ENCODE results near the gene ENSA.
"Not testable (repeated sequence)": the region's sequence is repeated elsewhere in the genome, so short reads cannot be mapped to it uniquely, and the experiment has no call there.

Gene ENSA

GRCh38 chr1:150622303-150622975 is 7.0 kb downstream of the ENSA start:
- in situ Hi-C loops (cut with MboI; ENCODE audit: low sequenced_read_pairs), result no loop called here

GRCh38 chr1:150621497-150622302 is 7.7 kb downstream of the ENSA start:
- in situ Hi-C loops (cut with MboI; ENCODE audit: low sequenced_read_pairs), result no loop called here

- in situ Hi-C loops (cut with MboI; ENCODE audit: low sequenced_read_pairs), result no loop called here
Measured at GRCh38 chr1:150620919-150621318, 8.5 kb downstream of the ENSA start.

GRCh38 chr1:150619576-150620509 is 9.6 kb downstream of the ENSA start:
- in situ Hi-C loops (cut with MboI; ENCODE audit: low sequenced_read_pairs), result no loop called here

DNA sequence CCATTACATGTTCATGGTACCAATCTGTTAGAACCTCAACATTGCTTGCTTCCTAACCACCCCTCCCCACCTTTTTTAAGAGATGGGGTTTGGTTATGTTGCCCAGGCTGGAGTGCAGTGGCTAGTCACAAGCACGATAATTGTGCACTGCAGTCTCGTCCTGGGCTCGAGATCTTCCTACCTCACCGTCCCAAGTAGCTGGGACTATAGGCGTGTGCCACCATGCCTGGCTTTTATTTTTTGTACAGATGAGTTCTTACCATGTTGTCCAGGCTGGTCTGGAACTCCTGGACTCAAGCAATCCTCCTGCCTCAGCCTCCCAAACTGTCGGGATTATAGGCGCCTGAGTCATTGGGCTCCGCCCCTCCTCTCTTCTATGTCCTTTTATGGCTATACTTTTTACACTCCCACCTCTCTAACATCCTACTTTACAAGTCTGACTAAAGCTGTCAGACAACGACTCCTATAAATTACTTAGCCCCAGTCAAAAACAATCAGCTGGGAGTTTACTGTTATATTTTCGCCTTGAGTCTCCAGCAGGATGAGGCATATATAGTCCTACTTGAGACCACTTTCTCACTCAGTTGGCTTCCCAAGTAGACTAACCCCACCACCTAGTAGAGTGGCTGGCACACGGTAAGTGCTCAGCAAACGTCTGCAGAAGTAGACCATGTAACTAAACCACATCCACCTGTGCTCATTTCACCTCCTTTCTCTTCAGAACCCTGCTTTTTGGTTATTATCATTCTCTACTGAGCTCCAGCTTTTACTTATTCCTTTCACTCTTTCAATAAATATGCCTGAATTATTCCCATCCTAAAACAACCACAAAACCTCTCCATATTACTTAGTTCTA is 13.8 kb downstream of the ENSA start:
- in situ Hi-C loops (cut with MboI; ENCODE audit: low sequenced_read_pairs), result no loop called here

DNA sequence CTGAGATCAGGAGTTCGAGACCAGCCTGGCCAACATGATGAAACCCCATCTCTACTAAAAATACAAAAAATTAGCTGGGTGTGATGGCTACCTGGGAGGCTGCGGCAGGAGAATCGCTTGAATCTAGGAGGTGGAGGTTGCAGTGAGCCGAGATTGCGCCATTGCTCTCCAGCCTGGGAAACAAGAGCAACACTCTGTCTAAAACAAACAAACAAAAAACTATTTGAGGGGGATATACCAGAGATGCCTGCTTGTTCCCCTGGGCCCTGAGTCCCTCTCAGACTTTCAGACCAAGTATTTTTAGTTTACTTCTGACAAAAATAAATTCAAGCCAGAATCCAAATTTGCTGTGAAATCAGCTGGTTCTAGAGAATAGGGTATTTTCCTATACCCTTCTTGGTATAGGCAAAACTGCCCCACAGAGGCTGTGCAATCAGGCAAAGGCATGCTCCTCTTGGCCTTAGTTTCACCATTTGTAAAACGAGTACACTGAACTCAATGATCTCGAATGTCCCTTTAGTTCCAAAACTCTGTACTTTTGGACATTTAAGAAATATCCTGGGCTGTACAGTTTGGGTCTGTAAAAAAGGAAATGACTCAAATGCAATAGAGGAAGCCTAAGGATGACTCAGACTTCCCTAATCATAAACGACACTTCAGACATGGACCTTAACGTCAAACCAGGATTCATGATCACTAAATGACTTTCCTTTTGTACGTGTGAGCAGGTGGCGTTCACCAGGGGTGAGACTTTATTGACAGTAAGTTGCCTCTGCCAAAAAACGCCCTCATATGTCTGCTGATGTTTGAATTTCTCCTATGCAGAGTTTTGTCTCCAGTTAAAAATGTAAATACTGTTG is 16.1 kb downstream of the ENSA start:
- in situ Hi-C loops (cut with MboI; ENCODE audit: low sequenced_read_pairs), result no loop called here

DNA sequence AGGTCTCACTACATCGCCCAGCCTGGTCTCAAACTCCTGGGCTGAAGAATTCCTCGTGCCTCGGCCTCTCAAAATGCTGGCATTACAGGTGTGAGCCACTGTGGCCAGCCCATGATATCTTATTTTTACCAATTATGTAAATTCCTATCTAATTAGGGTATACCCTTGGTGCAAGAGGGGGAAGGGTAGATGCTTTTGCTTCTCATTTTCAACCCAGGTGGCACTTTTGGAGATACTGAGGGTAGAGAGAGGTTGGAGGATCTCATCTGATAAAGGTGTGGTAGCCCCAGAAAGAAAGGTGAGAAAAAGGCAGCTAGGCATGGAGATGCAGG is 17.4 kb downstream of the ENSA start:
- in situ Hi-C loops (cut with MboI; ENCODE audit: low sequenced_read_pairs), result no loop called here

GRCh38 chr1:150610576-150610975 is 18.8 kb downstream of the ENSA start:
- in situ Hi-C loops (cut with MboI; ENCODE audit: low sequenced_read_pairs), result no loop called here

GRCh38 chr1:150609732-150610131 is 19.7 kb downstream of the ENSA start:
- in situ Hi-C loops (cut with MboI; ENCODE audit: low sequenced_read_pairs), result no loop called here

DNA sequence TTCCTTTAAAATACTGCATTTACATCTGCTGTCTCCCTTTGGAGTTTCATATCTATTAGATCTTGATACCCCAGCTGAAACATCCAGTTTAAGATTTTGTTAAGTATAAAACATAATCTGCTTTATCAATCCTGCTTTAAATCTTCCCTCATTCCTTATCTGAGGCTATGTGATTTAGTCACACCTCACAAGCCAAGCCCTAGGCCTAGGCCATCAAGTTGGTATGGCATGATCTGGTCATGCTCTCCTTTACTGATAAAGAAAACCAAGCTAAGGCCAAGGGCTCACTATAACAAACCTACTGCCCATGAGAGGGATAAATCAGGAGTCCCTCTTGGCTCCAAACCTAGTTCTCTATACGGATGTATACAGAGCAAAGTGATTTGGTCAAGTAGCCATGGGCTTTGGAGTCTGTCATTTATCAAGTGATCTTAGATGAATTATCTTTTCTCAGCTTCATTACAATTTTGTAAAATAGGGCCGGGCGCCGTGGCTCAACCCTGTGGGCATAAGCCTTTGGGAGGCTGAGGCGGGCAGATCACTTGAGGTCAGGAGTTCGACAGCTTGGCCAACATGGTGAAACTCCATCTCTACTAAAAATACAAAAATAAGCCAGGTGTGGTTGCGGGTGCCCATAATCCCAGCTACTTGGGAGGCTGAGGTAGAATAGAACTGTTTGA is 22.8 kb downstream of the ENSA start:
- in situ Hi-C loops (cut with MboI; ENCODE audit: low sequenced_read_pairs), result no loop called here

DNA sequence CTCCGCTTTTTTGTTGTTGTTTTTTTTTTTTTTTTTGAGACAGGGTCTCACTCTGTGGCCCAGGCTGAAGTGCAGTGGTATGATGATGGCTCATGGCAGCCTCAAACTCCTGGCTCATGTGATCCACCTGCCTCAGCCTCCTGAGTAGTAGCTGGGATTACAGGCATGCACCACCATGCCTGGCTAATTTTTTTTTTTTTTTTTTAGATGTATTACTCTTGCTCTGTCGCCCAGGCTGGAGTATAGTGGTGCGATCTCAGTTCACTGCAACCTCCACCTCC is 24.0 kb downstream of the ENSA start:
- in situ Hi-C loops (cut with MboI; ENCODE audit: low sequenced_read_pairs), result not testable (repeated sequence)

DNA sequence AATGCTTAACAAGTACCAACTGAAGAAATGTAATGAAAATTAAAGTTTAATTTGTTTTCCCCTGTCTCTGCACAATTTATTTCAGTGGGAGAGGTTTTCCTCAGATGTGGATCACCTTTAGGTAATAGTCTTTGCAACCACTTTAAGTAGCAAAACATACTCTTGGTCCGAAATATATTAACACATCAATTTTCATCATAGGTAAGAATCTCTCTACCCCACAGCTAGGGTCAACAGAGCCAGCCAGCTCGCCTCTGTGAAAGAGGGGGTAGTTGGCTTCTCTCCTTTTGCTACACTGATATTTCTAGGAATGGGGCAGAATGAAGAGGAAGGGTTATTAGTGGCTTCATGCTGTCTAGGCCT is 25.2 kb downstream of the ENSA start:
- in situ Hi-C loops (cut with MboI; ENCODE audit: low sequenced_read_pairs), result no loop called here

DNA sequence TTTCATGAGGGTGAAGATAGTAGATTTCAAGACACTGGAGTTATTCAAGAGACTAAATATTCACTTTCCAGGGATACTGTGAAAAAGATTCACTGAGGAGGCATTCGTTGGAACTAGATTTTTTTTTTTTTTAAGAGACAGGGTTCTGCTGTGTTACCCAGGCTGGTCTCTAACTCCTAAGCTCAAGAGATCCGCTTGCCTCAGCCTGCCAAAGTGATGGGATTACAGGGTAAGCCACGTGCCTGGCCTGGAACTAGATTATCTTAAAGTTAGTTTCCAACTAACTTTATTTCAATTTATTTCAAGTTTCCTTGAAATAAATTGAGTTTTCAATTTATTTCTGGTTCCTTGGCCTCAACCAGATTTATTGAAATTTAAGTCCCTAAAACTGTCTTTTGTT is 25.7 kb downstream of the ENSA start:
- in situ Hi-C loops (cut with MboI; ENCODE audit: low sequenced_read_pairs), result no loop called here

DNA sequence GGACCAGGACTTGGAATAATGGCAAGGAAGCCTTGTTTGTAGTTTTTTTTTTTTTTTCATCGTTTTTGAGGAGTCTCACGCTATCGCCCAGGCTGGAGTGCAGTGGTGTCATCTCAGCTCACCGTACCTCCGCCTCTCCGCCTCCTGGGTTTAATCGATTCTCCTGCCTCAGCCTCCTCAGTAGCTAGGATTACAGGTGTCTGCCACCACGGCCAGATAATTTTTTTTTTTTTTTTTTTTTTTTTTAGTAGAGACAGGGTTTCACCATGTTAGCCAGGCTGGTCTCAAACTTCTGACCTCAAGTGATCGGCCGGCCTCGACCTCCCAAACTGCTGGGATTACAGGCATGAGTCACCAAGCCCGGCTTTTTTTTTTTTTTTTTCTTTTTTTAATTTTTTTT is 27.0 kb downstream of the ENSA start:
- in situ Hi-C loops (cut with MboI; ENCODE audit: low sequenced_read_pairs), result not testable (repeated sequence)

DNA sequence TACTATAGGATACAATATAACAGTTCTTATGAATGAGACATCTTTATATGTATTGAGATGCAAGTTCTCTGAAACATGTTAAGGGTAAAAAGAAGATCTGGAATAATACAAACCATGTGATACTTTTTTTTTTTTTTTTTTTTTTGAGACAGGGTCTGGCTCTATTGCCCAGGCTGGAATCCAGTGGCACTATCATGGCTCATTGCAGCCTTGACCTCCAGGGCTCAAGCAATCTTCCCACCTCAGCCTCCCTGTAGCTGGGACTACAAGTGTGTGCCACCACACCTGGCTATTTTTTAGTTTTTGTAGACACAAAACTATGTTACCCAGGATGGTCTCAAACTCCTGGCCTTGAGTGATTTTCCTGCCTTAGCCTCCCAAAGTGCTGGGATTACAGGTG is 27.9 kb downstream of the ENSA start:
- in situ Hi-C loops (cut with MboI; ENCODE audit: low sequenced_read_pairs), result no loop called here

DNA sequence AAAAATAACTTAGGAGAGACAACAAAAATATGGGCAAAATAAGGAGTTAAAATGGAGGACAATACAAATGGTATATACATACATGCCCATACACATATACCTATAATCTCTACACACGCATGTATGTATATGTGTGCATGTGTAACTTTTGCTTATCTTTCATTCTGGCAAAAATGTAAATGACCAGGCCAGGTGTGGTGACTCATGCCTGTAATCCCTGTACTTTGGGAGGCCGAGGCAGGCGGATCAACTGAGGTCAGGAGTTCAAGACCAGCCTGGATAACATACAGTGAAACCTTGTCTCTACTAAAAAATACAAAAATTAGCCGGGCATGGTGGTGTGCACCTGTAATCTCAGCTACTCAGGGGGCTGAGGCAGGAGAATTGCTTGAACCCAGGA is 31.1 kb downstream of the ENSA start:
- in situ Hi-C loops (cut with MboI; ENCODE audit: low sequenced_read_pairs), result not testable (repeated sequence)

DNA sequence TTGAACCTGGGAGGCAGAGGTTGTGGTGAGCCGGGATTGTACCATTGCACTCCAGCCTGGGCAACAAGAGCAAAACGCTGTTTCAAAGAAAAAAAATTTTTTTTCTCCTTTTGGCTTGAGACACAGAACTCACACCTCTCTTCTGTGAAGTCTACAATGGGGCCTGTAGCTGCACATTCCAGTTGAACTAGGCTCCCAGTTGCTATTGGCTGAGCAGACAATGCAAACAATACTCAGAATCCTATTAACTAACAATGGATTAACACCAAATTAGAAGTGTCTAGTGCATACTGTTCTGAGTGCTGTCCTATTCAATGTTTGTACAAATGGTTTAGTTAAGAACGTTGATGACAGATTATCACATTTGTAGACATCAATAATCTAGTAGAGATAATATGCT is 32.4 kb downstream of the ENSA start:
- in situ Hi-C loops (cut with MboI; ENCODE audit: low sequenced_read_pairs), result no loop called here

- in situ Hi-C loops (cut with MboI; ENCODE audit: low sequenced_read_pairs), result no loop called here
Measured at GRCh38 chr1:150596095-150596892, 33.1 kb downstream of the ENSA start.

- in situ Hi-C loops (cut with MboI; ENCODE audit: low sequenced_read_pairs), result no loop called here
Measured at GRCh38 chr1:150582371-150582770, 47.0 kb downstream of the ENSA start.
